SHP77 (cell line): ENCODE measurements around the gene HSD17B13.
"Not testable (repeated sequence)": the region's sequence is repeated elsewhere in the genome, so short reads cannot be mapped to it uniquely, and the experiment has no call there.

Experiments used
- DNase-seq, 2 experiments: peaks; one replicate each; lab custom pipeline; 2025; lab: John Stamatoyannopoulos, UW

Gene HSD17B13

GRCh38 chr4:87322754-87323153 lies at the start of gene HSD17B13:
Gene HSD17B13 (minus strand): TSS chr4:87322882. CDS start chr4:87322841, 41 bp downstream.
- DNase-seq, result no peak

- DNase-seq, result no peak
These were observed 47.4 kb upstream of the HSD17B13 start for GRCh38 chr4:87370068-87370467.

- no peak for DNase-seq
These were observed 44.0 kb upstream of the HSD17B13 start for GRCh38 chr4:87366521-87367162.

- no peak for DNase-seq
These were observed 42.7 kb upstream of the HSD17B13 start for GRCh38 chr4:87365348-87365747.

GRCh38 chr4:87363552-87363951 lies 40.9 kb upstream of the HSD17B13 start:
- DNase-seq, result no peak

- no peak for DNase-seq
These were observed 37.8 kb upstream of the HSD17B13 start for GRCh38 chr4:87360338-87360935.

- DNase-seq, result no peak
These were observed 36.6 kb upstream of the HSD17B13 start for GRCh38 chr4:87359258-87359657.

- DNase-seq, result no peak
These were observed 34.3 kb upstream of the HSD17B13 start for GRCh38 chr4:87356832-87357526.

GRCh38 chr4:87354168-87355102 lies 31.8 kb upstream of the HSD17B13 start:
- no peak for DNase-seq

GRCh38 chr4:87353592-87353991 lies 30.9 kb upstream of the HSD17B13 start:
- no peak for DNase-seq

GRCh38 chr4:87345139-87345538 lies 22.5 kb upstream of the HSD17B13 start:
- no peak for DNase-seq

GRCh38 chr4:87342872-87343271 lies 20.2 kb upstream of the HSD17B13 start:
- DNase-seq, result no peak

GRCh38 chr4:87341954-87342635 lies 19.4 kb upstream of the HSD17B13 start:
- DNase-seq, result not testable (repeated sequence)

- DNase-seq, result no peak
These were observed 16.8 kb upstream of the HSD17B13 start for GRCh38 chr4:87339440-87339839.

- no peak for DNase-seq
These were observed 14.7 kb upstream of the HSD17B13 start for GRCh38 chr4:87337361-87337760.

GRCh38 chr4:87333267-87333666 lies 10.6 kb upstream of the HSD17B13 start:
- DNase-seq, result no peak

- DNase-seq, result no peak
These were observed 8.1 kb upstream of the HSD17B13 start for GRCh38 chr4:87330761-87331160.

- DNase-seq, result no peak
These were observed 4.5 kb upstream of the HSD17B13 start for GRCh38 chr4:87327136-87327535.

GRCh38 chr4:87326460-87326859 lies 3.8 kb upstream of the HSD17B13 start:
- no peak for DNase-seq

- DNase-seq, result no peak
These were observed 794 bp downstream of the HSD17B13 start for GRCh38 chr4:87321888-87322287.

GRCh38 chr4:87317527-87317926 lies 5.2 kb downstream of the HSD17B13 start:
- DNase-seq, result no peak

GRCh38 chr4:87316961-87317360 lies 5.7 kb downstream of the HSD17B13 start:
- no peak for DNase-seq
